Muscle layer of colon (tissue), 2 donors: ENCODE results near the gene RBM42.

Experiments used
- H3K27ac ChIP-seq: one replicate; pipeline ENCODE4 v1.7.0; 2013; ENCODE audit warnings: low read depth, mild to moderate bottlenecking, low read length, moderate library complexity
- H3K27me3 ChIP-seq, 2 donors: one replicate each; pipeline ENCODE4 v1.7.0; 2013; ENCODE audit warnings: low read length in 2 of 2, mild to moderate bottlenecking in 2 of 2; ENCODE audit not compliant: insufficient read depth in 2 of 2, control insufficient read depth in 1 of 2
- H3K36me3 ChIP-seq: one replicate; pipeline ENCODE4 v1.7.0; 2013; ENCODE audit warnings: mild to moderate bottlenecking, low read length; ENCODE audit not compliant: insufficient read depth
- H3K4me1 ChIP-seq: one replicate; pipeline ENCODE4 v1.7.0; 2013; ENCODE audit warnings: mild to moderate bottlenecking, low read length; ENCODE audit not compliant: insufficient read depth
- H3K4me3 ChIP-seq, 2 donors: one replicate each; pipeline ENCODE4 v1.7.0; 2013; ENCODE audit warnings: low read length in 2 of 2, low read depth in 1 of 2, mild to moderate bottlenecking in 1 of 2, moderate library complexity in 1 of 2
- H3K9ac ChIP-seq: one replicate; pipeline ENCODE4 v1.7.0; 2013; ENCODE audit warnings: low read length
- H3K9me3 ChIP-seq: one replicate; pipeline ENCODE4 v1.7.0; 2013; ENCODE audit warnings: mild to moderate bottlenecking, low read length
- donor health status: abdominal sarcoma.
- donor health status: Adenocarcinoma of cecum.

Gene RBM42

DNA sequence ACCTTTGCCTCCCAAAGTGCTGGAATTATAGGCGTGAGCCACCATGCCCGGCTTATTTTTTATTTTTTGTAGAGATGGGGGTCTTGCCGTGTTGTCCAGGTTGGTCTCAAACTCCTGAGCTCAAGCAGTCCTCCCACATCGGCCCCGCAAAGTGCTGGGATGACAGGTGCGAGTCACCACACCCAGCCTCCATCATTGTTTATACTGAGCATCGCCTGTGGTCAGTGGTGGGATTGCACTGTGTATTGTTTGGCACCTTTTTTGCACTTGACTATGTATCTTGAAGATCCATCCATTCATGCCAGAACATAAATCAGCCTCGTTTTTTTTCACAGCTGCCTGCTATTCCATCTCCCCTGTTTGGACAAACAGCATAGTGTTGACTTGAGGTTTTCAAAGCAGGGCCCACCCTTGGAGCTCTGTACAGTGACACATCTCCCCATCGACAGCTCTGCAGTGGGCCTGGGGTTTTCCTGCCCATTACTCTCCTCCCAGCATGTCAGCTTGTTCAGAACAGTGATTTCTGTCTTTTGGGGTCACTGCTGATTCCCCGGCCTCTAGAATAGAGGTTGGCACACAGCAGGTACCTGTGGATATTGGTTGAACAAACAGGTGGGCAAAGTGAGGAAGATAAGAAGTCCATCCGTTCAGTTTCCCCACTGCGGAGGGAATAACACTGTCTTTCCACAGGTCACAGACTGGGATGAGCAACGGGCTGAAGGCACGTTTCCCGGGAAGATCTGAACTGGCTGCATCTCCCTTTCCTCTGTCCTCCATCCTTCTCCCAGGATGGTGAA, 29.3 kb downstream of the RBM42 start:
- H3K27me3 ChIP-seq = no peaks in the 10 kb centered on the region

DNA sequence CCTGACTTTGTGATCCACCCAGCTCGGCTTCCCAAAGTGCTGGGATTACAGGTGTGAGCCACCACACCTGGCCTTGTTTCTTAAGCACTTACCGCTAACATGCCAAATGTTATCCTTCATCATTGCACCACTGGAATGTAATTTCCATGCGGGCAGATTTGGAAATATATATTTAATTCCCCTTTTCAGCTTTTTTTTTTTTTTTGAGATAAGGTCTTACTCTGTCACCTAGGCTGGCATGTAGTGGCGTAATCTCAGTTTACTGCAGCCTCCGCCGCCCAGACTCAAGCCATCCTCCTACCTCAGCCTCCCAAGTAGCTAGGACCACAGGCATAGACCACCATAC, 33.1 kb downstream of the RBM42 start:
- H3K4me3 ChIP-seq = no peak overlapping the region
- no peaks in the 10 kb centered on the region for H3K4me1 ChIP-seq
- H3K27me3 ChIP-seq = no peaks in the 10 kb centered on the region
- H3K27ac ChIP-seq = no peak overlapping the region
- no peaks in the 10 kb centered on the region for H3K9me3 ChIP-seq
- peaks cover 30% of the 10 kb centered on the region for H3K36me3 ChIP-seq
- no peak overlapping the region for H3K9ac ChIP-seq

More for the DNA sequence above, 29.3 kb downstream of the RBM42 start:
- Histone ChIP-seq H3K9ac (no peak overlapping the region), H3K36me3 (peaks cover 52% of the 10 kb centered on the region), H3K4me1 (no peaks in the 10 kb centered on the region), H3K9me3 (no peaks in the 10 kb centered on the region), H3K4me3 (no peak overlapping the region), H3K27ac (no peak overlapping the region)

DNA sequence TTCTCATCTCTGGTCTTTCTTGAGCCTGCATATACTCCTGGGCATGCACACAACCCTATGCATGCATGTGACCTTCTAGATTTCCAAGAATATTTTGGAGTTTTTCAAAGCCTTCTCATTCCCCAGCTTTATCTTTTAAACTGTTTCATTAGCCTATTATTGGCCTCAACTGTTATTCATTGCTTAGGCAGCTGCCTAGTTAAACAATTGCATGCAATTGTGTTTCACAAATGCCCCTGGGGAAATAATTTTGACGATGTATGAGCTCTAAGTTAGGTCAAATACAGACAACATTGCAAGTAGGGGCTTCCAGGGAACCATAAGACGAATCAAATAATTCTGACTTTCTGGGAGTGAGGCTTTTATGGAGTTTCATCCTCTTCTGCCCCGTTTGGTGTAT, 35.1 kb downstream of the RBM42 start:
- no peak overlapping the region for H3K27ac ChIP-seq
- no peak overlapping the region for H3K9ac ChIP-seq
- H3K9me3 ChIP-seq = no peaks in the 10 kb centered on the region
- H3K4me3 ChIP-seq = no peak overlapping the region
- H3K4me1 ChIP-seq = no peaks in the 10 kb centered on the region
- H3K27me3 ChIP-seq = no peaks in the 10 kb centered on the region
- H3K36me3 ChIP-seq = peaks cover 13% of the 10 kb centered on the region

DNA sequence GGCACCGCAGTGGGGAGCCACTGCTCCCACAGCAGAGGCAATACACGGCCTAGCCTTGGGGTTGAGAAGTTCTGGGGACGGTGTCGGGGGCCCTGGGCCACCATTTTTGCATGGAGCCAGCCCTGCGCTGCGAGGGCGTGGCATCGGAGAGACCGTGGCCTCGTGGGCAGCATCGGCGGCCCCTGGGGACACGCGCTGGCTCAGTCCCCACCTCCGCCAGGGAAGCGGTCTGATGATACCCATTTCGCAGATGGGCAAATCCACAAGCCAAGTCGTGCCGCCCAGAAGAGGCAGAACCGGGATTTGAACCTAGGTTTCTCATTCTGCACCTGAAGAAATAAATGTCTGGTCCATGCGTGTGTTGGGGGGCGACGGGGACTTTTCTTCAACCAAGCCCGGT, 36.3 kb downstream of the RBM42 start:
- Histone ChIP-seq H3K27ac (no peak overlapping the region), H3K4me3 (no peak overlapping the region), H3K36me3 (peaks cover 10% of the 10 kb centered on the region), H3K9me3 (no peaks in the 10 kb centered on the region), H3K27me3 (no peaks in the 10 kb centered on the region), H3K4me1 (no peaks in the 10 kb centered on the region), H3K9ac (no peak overlapping the region)

DNA sequence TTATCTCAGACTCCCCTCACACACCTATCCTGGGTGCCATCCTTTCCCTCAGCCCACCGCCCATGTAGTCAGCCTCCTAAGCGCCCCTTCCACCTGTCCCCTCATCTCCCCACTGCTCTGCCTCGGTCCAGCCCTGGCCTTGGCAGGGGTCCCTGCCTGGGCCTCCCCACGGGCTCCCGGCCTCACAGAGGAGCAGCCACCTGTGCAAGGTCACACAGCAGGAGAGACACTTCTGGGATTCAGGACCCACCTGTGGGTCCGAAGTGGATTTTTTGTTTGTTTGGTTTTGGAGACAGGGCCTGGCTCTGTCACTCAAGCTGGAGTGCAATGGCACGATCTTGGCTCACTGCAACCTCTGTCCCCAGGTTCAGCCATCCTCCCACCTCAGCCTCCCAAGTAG, 36.8 kb downstream of the RBM42 start:
- H3K36me3 ChIP-seq = peaks cover 8% of the 10 kb centered on the region

DNA sequence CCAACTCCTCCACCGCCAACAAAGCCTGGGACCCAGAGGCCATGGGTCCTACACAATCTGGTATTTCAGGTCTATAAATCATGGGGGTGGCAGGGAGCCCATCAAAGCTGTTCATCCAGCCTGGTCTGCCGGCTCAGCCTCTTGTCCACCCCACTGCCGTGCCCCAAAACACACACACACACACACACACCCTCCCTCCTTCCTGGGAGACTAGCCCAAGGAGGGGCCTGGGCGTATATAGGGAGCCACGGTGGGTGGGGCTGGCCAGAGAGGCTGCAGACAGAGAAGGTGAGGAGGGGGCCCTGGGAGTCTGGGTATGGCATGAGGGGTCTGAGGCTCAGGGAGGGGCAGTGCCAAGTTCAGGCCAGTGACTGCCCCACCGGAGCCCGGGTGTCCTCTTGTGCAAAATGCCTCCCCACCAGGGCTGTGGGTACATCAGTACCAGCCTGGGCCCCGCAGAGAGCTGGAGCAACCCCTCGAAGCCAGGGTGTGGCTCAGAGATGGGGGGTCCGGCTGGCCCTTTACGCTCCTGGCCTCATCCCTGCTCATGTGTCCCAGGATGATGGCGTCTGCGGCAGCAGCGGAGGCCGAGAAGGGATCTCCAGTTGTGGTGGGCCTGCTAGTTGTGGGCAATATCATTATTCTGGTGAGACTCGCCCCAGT, 37.5 kb downstream of the RBM42 start, which contains the start of gene UPK1A:
UPK1A (plus strand) TSS at position 267 of the 663 bp plus-strand sequence; CDS start at position 563, 296 bp downstream.
- no peak within 1 kb of the TSS for H3K27ac ChIP-seq
- no peaks in the 10 kb centered on the region for H3K9me3 ChIP-seq
- H3K36me3 ChIP-seq = peaks cover 8% of the 10 kb centered on the region
- no peaks in the 10 kb centered on the region for H3K27me3 ChIP-seq
- H3K4me1 ChIP-seq = no peaks in the 10 kb centered on the region
- no peak within 1 kb of the TSS for H3K4me3 ChIP-seq
- H3K9ac ChIP-seq = no peak within 1 kb of the TSS

More for the DNA sequence above, 36.8 kb downstream of the RBM42 start:
- no peak overlapping the region for H3K4me3 ChIP-seq
- H3K4me1 ChIP-seq = no peaks in the 10 kb centered on the region
- H3K9me3 ChIP-seq = no peaks in the 10 kb centered on the region
- no peak overlapping the region for H3K9ac ChIP-seq
- no peak overlapping the region for H3K27ac ChIP-seq
- H3K27me3 ChIP-seq = no peaks in the 10 kb centered on the region

DNA sequence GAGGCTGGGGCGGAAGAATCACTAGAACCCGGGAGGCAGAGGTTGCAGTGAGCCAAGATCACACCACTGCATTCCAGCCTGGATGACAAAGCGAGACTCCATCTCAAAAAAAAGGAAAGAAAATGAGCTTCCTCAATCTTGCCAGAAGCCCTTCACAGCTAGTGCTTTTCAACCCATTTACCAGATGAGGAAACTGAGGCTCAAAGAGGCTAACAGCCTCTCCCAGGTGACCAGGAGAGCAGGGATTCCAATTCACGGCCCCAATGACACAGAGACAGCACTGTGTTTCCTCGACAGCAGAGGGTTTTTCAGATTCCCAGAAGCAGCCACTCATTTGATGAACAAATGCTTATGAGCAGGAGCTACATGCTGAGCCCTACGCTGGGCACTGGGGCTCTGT, 40.7 kb downstream of the RBM42 start:
- H3K4me3 ChIP-seq = no peak overlapping the region
- no peaks in the 10 kb centered on the region for H3K9me3 ChIP-seq
- H3K4me1 ChIP-seq = no peaks in the 10 kb centered on the region
- H3K9ac ChIP-seq = no peak overlapping the region
- H3K36me3 ChIP-seq = no peaks in the 10 kb centered on the region
- H3K27ac ChIP-seq = no peak overlapping the region
- peaks cover 6 to 11% of the 10 kb centered on the region in 2 donors for H3K27me3 ChIP-seq

DNA sequence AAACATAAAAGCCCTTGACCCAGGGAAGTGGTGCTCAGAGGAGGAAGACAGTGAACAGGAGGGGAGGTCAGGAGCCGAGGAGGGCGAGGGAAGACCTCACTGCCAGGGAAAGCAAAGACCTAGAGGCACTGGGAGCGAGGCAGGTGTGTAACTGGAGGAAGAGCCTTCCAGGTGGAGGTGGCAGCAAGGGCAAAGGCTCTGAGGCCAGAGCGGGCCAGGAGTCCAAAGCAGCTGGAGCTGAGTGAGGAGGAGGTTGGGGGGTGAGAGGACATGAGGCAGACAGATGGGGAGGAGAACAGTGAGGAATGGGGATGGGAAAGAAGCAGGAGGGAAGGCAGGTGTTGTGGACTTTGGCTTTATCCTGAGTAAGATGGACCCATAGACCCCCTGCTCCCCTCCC, 41.1 kb downstream of the RBM42 start:
- H3K27me3 ChIP-seq = peaks cover 6 to 11% of the 10 kb centered on the region in 2 donors
- no peaks in the 10 kb centered on the region for H3K9me3 ChIP-seq
- H3K4me3 ChIP-seq = no peak overlapping the region

DNA sequence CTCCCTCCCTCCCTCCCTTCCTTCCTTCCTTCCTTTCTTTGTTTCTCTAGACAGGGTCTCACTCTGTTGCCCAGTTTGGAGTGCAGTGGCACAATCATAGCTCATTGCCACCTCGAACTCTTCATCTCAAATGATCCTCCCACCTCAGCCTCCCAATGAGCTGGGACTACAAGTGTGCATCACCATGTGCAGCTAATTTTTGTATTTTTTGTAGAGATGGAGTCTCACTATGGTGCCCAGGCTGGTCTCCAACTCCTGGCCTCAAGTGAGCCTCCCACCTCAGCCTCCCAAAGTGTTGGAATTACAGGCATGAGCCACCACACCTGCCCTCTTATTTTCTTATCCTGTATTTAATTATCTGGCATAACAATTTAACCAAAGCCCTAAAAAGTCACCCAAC, 41.9 kb downstream of the RBM42 start:
- H3K27me3 ChIP-seq = peaks cover 6 to 11% of the 10 kb centered on the region in 2 donors
- no peak overlapping the region for H3K27ac ChIP-seq
- H3K4me3 ChIP-seq = no peak overlapping the region
- no peaks in the 10 kb centered on the region for H3K9me3 ChIP-seq
- no peaks in the 10 kb centered on the region for H3K4me1 ChIP-seq
- no peak overlapping the region for H3K9ac ChIP-seq
- no peaks in the 10 kb centered on the region for H3K36me3 ChIP-seq

More for the DNA sequence above, 41.1 kb downstream of the RBM42 start:
- Histone ChIP-seq H3K36me3 (no peaks in the 10 kb centered on the region), H3K27ac (no peak overlapping the region), H3K4me1 (no peaks in the 10 kb centered on the region), H3K9ac (no peak overlapping the region)

DNA sequence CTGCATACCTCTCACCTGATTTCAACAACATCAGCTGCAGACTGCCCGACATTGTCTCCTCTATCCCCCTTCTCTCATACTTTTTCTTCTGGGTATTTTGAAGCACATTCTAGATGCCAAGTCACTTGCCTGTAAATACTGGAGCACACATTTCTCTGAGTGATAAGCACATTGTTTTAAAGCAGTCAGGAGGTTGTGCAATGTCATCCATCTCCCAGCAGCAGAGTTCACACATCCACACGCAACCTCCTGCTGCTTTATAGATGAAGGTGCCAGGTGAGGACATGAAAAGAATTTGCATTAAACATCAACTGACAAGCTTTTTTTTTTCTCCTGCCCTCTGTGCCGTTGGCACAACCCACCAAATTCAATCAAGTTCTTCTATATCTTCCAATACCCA, 43.0 kb downstream of the RBM42 start:
- Histone ChIP-seq H3K4me3 (no peak overlapping the region), H3K27me3 (peaks cover 6 to 14% of the 10 kb centered on the region in 2 donors), H3K9me3 (no peaks in the 10 kb centered on the region), H3K9ac (no peak overlapping the region), H3K36me3 (no peaks in the 10 kb centered on the region), H3K27ac (no peak overlapping the region), H3K4me1 (no peaks in the 10 kb centered on the region)

DNA sequence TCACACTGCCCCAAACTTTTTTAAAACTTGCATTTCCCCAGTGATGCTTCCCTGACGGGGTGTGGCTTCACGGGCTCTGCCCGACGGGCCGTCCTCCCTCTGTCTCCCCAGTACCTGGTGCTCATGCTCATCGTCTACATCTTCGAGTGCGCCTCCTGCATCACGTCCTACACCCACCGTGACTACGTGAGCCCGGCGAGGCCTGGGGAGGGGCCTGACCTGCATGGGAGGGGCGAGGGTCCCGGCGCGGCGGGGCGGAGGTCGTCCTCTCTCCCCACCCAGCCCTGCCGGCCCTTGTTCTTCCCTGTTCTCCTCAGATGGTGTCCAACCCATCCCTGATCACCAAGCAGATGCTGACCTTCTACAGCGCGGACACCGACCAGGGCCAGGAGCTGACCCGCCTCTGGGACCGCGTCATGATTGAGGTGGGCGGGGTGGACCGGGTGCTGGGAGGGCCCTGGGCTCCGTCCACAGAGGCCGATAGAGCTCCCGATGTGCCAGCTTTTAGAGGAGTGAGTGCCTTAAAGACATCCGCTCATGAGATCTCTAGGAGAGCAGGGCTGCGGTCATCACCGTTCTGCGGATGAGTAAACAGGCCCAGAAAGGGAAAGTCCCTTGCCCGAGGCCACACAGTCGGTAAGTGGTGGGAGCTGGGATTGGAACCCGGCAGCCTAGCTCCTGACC, 44.4 kb downstream of the RBM42 start:
- no peaks in the 10 kb centered on the region for H3K36me3 ChIP-seq
- H3K4me3 ChIP-seq = peak overlapping the region in 1 of 2 donors; percentile 18
- H3K9me3 ChIP-seq = no peaks in the 10 kb centered on the region
- H3K27me3 ChIP-seq = peaks cover 6 to 14% of the 10 kb centered on the region in 2 donors
- no peak overlapping the region for H3K9ac ChIP-seq
- H3K27ac ChIP-seq = no peak overlapping the region
- no peaks in the 10 kb centered on the region for H3K4me1 ChIP-seq
